ENCODE results near the gene CDKAL1.
"Not testable (repeated sequence)": the region's sequence is repeated elsewhere in the genome, so short reads cannot be mapped to it uniquely, and the experiment has no call there.

The CDKAL1 gene

DNA sequence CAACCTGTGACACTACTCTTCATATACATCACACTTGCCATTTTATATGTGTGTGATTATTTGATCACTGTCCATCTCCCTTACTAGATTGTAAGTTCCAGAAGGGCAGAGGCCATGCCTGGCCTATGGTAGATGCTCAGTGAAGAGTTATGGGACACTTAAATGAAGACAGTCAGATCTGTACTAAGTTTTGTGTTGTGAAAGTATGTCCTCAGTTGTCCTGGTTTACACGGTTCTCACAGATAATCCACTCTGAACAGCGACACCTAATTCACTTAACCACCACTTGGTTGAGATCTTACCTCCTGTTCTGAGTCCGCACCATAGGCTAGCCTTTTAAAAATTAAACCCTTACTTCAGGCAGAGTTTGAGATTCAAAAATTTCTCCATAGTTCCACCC lies 625.2 kb downstream of the CDKAL1 start:
- no peak for DNase-seq

DNA sequence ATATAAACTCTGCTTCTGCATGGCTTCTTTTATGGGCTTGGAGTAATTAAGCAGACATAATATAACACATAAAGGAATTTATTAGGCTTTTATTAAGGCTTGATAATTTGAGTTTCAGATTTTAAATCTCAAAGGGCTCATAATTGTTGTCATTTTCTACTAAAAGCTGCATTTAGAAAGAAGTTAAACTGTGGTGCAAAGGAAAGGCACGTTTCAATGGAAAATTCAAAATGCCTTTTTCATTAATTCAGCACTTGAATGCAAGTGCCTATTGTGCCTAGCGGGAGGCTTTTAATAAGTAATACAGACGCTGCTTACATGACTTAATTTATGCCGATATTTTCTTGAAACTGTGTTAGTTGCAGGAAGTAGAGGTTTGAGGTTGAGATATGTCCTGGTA lies 627.5 kb downstream of the CDKAL1 start:
- DNase-seq, result no peak

DNA sequence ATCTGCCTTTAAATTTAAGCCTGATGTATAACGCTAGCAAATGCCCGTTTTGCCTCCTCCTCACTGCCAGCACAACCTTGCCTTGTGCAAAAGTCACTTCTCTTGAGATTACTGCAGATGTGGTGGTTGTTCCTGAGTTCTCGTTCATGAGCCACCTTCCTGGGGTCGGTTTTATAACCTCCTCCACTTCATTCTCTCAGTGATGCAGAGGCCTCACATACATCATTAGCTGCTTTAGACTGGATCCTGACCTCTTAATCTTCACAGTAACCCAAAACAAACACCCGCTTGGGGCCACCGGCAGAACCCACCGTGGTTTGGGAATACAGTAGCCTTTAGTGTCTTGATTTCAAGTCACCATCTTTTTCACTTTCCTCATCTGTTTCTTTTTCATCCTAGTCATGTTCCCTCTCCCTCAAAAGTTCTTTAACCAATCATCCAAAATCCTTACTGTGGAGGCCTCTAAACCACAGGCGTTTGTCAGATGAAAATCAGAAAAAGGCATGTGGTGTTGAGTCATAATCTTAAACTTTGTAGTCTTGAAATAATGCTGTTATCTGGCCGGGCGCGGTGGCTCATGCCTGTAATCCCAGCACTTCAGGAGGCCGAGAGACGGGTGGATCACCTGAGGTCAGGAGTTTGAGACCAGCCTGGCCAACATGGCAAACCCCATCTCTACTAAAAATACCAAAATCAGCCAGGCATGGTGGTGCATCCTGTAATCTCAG lies 629.0 kb downstream of the CDKAL1 start:
- no peak for DNase-seq

DNA sequence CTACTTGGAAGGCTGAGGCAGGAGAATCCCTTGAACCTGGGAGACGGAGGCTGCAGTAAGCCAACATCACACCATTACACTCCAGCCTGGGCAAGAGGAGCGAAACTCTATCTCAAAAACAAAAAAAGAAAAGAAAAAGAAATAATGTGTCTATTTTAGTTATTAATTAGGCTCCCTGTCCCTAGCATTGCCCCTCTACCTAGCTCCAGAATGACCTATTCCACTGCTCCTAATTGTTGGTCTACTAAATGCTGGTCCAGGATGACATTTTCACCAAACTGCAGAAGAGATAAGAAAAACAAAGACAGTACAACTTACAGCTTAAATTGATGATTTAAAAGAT lies 629.6 kb downstream of the CDKAL1 start:
- DNase-seq, result no peak

DNA sequence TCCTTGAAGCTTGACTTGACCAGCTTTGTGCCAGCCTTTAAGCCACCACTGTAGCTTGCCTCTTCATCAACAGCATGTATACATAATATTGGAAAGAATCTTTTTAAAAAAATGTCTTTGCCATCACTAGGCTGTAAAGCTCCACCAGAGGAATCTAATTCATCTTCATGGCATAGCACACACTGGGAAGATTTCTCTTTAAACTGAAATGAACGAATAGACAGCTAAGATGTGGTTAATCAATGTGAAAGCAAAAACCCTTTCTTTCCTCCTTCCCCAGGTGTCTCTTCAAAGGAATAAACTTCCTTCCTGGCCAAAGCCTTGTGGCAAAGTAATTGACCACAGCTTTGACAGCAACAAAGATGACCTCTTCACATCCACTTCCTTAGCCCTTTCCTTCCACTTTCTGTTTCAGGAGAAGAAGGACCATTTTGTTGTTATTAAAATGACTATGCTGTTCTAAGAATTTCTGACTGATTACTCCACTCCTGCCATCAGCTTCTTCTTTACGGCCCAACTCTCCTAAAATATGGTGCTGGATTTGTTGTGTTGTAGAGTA lies 630.6 kb downstream of the CDKAL1 start:
- DNase-seq, result no peak

DNA sequence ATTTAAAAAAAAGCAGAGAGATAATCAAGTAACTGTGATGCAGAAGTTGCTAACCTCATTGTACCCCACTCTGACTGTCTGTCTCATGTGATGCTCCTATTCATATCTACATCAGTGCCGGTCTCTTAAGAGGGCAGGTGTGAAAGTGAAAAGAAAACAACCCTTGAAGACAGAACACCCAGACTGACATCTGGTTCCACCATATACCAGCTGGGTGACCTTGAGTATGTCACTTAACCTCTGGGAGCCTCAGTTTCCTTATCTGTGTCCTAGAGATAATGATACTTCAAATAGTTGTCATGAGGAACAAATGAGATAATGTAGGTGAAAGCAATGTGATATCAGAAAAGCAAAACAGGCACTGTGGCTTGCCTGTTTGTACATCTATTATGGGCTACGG lies 632.5 kb downstream of the CDKAL1 start:
- DNase-seq, result no peak

DNA sequence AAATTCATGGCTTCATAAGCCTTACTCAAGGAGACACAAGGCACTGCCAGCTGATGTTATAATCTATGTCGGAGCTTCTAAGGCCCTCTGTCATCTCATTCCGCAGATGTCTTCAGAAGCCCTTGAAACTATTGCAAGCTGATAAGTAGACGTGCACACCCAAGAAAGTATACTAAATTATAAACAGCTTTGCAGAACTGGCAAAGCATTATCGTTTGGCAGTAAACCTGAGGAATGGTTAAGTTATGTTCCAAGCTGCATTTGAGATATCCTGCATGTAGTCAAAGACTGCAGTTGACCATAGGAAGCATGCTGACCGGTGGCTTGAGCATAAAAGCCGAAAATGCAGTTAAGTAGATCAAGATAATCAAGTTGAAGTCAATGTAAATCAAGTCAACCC lies 633.5 kb downstream of the CDKAL1 start:
- DNase-seq, result no peak

DNA sequence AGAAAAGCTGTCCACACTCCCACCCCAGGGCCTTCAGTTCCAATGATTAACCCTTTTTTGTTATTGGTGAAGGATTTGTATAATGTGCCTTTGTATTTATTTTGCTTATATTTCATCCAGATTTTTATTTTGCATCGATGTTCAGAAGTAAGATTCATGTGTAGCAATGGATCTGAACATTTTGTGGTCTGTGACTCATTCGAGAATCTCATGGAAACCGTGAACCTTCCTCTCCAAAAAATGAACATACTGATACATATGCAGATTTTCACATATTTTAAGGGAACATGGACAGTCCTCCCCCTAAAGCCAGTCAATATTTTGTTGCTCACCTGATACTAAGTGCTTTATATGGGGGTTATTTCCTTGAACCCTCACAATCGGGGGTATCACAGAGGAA lies 637.5 kb downstream of the CDKAL1 start:
- DNase-seq, result no peak

DNA sequence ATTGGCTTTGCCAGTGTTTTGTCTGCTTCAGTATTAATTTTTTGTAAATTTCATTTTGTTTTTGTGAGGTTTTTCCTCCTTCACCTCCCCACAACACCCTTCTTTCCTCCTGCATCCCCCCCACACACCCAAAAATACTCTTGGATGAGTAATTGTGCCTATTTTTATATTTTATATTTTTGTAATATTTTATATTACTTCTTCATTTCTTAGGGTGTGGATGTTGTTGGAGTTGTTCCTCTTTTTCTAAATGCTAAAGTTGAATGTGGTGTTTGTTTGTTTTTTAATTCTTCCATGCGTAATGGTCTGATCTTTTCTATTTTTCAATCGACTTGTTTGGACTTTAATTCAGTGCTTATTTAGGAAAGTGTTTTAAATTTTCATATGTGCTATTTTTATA lies 638.8 kb downstream of the CDKAL1 start:
- DNase-seq, result no peak

DNA sequence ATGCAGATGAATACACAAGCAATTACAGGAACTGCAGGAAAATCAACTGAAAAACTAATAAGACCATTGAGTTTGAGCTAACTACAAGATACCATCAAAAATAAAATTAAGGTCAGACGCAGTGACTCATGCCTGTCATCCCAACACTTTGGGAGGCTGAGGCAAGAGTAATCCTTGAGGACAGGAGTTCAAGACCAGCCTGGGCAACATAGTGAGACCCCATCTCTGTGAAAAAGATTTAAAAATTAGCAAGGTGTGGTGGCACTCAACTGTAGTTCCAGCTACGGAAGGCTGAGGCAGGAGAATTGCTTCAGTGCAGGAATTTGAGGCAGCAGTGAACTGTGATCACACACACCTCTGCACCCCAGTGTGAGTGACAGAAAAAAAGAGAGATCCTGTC lies 639.4 kb downstream of the CDKAL1 start:
- DNase-seq, result no peak

DNA sequence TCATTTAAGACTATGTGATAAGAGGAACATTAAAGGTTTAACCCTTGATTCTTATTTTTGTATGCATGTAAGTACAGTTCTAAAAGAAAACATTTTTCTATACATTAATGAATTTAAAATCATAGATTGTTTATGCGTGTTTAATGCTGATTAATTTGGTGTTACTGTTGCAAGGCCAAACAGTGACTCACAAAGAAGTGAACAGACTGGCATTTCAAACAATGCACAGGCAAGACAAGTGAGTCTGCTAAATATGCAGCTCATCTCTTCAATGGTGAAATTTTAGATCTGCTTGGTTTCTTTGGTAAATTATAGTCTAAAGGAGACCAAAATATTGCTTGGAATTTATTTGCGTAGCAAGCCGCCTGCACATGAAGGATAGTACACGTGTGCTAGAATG lies 641.9 kb downstream of the CDKAL1 start:
- DNase-seq, result no peak

DNA sequence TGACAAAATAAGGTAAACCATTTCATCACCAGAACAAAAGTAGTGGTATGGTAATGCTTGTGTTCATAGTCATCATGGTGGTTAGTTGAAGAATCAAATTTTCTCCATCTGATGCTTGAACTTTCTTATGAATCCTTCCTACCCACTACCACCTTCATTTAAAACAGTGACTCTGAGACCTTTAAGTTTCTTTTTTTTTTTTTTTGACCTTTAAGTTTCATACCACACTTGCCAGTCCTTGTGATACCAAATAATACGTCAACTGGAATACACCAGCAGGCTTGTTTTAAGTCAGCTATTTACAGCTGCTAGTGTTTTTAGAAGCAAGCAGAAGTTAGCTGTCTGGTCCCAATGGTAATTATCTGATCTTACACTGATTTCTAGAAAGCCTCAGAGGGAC lies 645.9 kb downstream of the CDKAL1 start:
- DNase-seq, result no peak

DNA sequence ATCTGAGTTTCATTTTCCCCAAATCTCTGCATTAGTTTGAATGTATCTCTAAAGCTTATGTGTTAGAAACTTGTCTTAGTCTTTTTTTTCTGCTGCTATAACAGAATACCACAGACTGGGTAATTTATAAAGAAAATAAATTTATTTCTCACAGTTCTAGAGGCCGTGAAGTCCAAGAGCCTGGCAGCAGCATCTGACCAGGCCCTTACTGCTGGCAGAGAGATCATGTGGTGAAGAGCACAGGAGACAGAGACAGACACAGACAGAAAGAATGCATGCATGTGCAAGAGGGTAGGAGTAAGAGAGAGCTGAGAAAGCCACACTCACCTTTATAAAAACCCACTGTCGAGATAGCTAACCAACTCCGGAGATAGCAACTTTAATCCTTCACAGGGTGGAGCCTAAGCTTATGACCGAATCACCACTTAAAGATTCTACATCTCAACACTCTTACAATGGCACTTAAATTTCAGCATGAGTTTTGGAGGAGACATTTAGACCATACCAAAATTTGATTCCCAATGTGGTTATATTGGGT lies 646.6 kb downstream of the CDKAL1 start:
- DNase-seq, result no peak

DNA sequence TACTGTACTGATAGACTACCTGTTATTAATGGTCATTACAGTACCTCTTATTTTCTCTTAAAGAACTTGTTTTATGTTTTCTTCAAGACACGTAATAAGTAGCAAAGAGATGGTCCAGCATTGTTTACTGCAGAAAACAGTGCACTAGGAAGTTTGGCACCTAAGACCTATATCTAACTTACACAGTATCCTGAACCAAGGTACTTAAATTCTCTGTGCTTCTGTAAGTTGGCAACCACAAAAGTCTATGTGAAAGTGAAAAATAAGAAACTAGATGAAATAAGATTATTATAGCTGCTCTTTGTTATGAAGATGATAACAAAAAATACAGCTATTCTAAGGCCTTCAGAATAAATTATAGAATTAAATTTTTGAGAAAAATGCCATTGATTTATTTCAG lies 647.6 kb downstream of the CDKAL1 start:
- no peak for DNase-seq

DNA sequence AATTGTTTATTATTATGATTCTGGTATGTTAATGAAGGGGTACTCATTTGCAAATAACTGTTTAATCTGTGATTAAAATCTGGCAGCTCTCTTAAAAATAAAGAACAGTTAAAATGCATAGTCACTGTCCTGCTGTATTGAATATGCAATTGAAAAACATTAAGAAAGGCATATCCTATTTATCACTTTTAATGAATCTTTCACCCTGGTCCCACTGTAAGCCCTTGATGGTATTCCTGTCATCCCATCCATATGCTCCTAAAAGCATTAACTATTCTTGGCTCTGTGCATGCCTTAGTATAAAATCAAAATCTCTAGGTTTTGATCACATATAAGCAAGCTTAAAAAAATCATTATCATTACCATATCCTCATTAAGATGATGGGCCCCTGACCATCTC lies 648.3 kb downstream of the CDKAL1 start:
- DNase-seq, result no peak

DNA sequence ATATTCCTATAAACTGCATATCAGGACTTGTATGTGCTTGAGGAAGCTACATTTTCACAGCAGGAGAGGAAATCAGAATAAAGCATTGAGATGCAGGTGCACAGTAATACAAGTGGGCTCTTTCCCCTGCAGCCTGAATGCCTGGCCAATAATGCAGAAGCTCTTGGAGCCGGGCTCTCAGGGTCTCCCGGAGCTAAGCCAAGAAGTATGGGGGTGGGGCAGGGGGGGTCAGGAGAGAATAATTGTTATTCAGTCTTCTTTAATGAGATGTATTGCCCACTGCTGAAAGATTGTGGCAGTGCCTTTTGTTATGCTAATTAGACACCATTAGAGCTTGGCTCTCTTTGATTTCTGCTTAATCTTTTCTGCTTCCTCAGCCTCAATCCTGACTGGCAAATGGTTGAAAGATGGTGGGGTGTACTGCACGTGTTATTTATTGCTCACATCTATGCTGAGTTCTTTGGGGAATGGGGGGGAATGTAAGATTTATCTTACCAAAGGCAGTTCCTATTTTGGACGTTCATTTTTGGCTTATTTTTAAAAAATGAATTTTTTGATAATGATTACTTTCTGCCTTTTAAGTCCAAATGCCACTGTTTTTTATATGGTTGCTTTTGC lies 651.7 kb downstream of the CDKAL1 start:
- DNase-seq, result peak; percentile 42

DNA sequence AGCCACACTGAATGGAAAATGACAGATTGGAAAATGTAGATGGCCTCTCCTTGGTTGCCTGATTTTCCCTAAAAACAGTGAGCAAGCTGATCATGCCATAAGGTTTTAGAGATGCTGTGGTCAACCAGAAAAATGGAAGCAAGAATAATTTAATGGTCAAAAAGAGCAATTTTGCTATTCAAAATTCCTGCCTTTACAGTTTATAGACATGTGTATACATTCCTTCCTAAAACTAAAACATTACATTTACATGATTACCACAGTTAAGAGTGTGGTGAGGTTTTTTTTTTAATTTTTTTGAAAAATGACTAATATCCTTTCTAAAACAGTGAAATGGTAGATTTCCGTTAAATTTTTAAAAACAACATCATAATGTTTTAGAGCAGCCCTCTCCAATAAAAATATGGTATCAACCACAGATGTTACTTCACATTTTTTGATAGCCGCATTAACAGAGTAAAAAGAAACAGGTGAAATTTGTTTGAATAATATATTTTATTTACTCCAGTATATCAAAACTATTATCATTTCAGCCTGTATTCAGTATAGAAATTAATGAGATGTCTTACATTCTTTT lies 652.3 kb downstream of the CDKAL1 start:
- DNase-seq, result no peak

DNA sequence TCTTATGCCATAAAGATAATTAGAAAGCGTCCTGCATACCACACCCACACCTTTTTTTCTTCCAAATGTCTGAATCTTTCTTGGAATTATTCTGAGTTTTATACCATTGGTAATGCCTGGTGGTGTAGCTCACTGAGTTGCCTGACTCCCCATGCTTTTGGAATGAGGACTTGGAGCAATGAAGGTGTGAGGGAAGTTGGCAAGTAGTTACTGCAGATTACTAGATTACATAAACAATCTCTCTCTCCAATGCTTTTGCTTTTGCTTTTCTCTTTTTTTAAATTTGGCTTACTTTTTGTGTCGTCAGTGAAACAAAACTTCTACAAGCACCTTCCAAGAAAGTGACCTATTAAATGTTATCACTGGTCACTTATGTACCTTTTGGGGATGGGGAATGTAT lies 653.2 kb downstream of the CDKAL1 start:
- DNase-seq, result no peak

DNA sequence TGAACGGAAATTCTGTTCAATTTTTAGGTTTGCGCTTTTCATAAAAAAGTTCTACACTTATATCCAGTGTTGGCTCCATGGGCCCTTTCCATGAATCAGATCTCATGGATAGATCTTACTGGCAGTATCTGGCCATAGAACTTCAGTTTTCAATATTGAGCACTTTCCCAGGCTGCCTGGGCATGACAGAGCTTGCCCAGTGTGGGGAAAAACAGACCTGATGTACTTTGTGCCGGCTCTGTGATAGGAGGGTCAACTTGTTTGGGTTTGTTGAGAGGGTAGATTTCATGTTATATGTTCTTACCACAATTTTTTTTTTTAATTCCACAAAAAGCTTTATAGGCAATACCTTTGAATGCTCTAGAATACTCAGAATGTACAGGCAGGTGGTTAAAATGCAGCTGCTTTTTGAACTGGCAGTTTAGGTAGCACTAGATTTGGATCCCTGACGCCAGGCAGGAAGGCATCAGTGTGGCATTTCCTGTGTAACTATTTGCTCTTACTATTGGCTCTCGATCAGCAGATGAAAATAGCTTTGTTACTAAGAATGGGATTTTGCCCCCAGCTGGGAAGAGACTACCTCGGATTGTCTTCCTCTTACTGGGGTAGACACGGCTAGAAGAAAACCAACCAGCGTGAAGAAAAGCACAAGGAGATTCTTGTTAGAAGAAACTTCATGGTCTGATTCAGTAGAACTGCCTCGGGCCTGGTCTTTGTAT lies 654.4 kb downstream of the CDKAL1 start:
- no peak for DNase-seq

DNA sequence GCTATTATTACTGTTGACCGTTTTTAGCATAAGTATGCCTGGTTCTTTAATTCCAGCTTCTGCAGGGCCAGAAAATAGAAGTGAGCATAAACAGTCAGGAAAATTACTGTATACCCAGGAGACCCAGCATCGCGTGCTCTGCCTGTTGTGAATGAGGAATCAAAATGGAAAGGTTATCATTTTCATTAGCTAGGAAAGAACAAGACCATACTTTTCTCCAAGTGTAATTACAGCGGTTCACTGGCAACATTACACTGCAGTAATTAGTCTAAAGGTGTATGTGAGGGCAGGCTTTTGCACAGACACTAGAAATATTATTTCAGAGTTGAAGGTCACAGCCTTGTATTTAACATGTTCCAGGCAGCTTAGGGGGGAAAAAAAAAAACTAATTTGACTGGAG lies 655.5 kb downstream of the CDKAL1 start:
- DNase-seq, result no peak

DNA sequence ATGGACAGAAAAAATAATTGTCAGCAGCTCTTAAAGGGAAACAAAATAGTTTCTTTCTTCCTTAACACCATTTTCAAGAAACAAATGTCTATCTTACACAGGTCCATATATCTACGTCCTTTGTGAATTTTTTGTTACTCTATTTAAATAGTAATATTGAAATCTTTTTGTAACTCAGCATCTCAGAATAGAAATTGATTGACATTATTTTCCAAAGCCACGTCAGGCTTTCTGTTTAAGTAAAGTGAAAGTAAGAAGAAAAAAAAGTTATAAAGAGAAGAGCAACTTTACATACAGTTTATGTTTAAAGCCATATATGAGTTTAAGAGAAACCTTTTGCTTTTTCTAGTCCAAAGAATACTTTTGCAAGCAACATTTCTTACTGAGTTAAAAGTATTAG lies 656.4 kb downstream of the CDKAL1 start:
- no peak for DNase-seq

DNA sequence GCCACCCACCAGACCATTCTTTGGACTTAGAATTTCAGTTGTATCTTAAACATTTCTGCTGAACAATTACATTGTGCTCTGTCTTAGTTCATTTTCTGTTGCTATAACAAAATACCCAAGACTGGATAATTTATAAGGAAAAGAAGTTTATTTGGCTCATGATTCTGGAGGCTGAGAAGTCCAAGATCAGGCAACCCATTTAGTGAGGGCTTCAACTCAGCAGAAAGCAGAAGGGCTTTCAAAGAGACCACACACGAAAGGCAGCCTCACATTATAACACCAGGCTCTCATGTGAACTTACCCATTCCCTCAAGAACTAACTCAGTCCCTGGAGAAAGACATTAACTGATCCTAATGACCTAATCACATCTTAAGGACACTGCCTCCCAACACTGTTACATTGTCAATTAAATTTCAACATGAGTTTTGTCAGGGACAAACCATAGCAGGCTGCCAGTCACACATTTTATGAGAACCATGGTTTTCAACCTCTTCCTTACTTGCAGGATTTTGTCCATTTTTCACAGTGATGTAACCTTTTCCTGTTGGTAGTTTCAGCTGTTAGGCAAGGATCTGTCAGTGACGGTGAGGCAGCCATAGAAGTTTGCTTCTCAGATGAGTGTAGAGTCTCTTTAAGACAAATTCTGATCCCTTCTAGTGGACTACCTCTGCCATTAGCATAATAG lies 659.7 kb downstream of the CDKAL1 start:
- no peak for DNase-seq

DNA sequence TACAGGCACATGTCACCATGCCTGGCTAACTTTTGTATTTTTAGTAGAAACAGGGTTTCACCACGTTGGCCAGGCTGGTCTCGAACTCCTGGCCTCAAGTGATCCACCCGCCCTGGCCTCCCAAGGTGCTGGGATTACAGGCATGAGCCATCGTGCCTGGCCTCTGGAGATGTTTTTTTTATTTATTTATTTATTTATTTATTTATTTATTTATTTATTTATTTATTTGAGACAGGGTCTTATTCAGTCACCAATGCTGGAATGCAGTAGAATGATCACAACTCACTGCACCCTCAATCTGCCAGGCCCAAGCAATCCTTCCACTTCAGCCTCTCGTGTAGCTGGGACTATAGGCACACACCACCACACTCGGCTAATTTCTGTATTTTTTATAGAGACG lies 661.0 kb downstream of the CDKAL1 start:
- not testable (repeated sequence) for DNase-seq
